HG02943 (cell line): ENCODE data around the gene MRTFB.
"Not testable (repeated sequence)": the region's sequence is repeated elsewhere in the genome, so short reads cannot be mapped to it uniquely, and the experiment has no call there.

Experiments used
- ATAC-seq: cut with Tn5 transposase; IDR thresholded peaks from one replicate; pipeline ENCODE4 v1.9.1; 2021; ENCODE audit warnings: mild to moderate bottlenecking, low read depth, moderate library complexity; ENCODE audit not compliant: unreplicated experiment

MRTFB gene

DNA sequence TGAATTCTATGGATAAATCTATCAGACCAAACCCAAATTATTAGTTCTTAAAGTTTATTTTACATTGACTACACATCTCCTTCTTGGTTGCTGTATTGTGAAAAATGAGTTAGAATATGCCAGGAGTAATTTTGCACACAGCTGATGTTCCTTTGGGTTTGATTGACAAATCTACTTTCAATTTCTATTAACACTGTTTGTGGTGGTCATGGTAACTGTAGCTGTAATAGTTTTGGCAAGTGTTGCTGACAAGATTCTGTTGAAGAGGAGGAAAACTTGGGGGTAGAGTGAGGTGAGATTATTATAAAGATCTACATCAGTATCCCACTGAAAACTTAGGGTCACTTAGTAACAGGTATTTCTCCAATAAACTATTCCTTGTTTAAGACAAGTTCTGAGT lies 30.3 kb downstream of the MRTFB start:
- ATAC-seq = no peak

DNA sequence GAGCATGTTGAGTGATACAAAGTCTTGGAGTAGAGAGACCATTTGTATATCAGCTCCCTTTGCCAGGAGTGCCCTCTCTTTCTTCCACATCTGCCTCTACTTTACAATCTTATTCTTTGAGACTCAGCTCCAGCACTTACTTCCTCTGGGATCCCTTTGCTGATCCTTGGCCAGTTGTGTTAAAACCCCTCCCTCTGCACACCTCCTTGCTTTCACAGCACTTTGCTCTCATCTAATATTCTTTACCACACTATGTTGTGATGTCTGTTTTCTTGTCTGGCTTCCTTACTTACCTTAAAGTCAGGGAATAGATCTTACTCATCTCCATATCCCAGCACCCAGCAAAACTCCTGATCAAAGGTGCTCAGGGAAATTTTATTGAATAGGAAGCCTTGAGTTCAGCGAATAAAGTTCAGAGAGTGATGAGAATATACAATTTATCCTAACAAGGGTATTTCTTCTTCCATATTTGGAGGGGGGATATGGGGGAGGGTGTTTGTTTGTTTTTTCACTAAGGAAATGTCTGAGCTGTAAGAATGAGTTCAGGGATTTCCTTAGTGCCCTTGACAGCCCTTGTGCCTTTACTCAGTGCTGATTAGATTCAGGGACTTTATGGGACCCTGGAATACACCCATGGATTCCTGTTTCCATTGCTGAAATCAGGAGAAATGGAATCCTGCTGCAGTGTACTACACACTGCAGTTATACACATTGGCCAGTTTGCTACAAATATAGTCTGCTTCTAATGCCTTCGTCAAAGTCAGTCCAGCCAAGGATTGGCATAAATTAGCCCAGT lies 32.0 kb downstream of the MRTFB start:
- ATAC-seq = no peak

DNA sequence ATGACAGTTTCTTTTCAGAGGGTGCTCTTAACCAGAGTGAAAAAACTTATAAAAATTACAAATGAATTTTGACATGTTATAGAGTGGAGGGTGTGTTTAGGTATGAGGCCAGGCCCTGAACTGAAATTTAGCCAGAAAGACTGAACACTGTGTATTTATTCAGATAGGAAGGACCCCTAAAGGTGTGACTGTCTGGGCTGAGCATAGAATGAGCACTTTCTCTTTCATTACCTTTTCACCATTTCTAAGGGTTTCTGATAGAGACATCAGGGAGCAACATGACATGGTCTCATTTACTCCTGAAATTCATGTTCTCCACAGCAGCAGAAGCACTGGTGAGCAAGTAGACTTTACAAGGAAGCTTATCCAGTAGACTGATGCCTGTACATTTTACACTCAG lies 32.9 kb downstream of the MRTFB start:
- no peak for ATAC-seq

DNA sequence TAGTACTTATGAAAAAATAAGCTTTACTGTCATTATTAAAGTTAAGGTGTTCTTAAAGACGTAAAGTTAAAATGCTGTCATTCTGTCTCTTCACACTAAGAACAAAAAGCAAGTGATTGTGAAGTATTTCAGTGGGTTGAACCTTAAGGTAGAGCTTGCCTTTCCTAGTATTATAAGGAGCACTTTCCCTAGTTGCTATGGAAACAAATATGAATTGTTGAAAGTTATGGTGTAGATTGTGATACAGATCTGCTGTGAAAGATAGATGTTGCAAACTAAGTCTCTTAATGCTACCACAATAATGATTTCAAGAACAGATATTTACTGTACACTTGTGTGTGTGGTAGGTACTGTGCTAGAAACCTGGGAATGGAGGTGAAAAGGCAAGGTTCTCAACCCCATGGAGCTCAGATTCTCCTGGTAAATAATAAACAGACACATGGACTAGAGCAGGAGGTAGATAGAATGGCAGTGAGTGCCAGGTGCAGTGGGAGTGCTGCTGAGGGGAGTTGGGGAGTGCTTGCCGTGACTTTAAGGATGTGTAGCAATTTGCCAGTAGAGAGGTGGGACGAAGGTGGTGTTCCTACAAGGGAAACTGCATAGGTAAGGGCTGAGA lies 34.7 kb downstream of the MRTFB start:
- no peak for ATAC-seq

DNA sequence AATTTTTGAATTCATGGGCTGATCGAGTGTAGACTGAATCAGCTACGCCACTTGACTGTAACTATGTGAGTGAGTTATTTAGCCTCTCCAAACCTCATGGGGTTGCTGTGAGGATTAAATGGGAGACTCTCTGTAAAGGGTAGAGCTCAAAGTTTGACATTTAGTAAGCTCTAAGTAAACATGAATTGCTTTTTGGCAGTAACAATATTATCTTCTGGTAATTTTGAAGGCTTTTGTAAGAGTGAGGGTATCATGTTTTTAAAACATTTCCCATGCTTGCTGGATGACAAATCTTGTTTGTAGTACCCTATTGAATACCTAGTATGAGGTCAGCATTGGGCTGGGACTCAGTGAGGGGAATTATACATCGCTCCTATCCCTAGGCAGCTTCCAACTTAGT lies 35.3 kb downstream of the MRTFB start:
- no peak for ATAC-seq

DNA sequence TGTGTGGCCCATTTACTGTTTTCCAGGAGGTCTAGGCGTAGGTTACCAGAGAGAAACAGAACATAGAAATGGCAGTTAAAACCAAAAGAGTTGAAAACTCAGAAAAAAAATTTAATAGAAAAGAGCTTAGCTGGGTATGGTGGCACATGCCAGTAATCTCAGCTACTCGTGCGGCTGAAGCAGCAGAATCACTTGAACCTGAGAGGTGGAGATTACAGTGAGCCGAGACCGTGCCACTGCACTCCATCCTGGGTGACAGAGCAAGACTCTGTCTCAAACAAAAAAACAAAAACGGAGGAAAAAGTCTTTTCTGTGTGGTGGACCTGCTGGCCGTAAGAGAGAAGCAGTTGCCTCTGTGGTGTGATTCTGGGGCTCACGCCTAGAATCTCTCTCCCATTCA lies 35.8 kb downstream of the MRTFB start:
- ATAC-seq = no peak

DNA sequence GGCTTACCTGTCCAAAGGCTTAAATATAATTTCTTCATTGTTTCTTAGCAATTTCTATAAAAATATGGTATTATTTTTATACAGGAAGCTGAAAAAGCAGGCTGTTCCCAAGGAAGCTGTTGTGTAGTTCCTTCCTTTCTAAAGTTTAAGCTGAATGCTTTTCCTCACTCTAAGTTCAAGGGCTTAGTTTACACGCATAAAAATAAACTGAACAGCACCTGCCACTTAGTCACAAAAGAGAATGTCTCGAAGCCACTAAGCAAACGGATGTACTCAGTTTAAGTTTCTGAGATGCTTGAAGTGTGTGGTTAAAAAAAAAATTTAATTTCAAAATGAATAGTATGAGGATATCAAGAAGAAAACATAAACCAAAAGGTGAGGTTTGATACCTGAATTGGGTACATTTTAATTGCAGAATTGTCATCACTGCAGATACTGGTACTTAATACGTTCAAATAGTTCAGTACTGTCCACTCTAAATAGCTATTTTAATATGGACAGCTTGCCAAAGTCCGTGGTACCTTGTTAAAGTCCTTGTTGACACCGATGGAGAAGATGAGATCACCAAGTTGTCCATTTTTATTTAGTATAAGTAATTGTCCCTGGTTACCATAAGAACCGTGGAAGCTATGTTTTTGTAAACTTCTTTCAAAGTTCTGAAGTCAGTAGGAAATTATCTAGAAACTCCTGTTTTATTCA lies 38.1 kb downstream of the MRTFB start:
- ATAC-seq = no peak

DNA sequence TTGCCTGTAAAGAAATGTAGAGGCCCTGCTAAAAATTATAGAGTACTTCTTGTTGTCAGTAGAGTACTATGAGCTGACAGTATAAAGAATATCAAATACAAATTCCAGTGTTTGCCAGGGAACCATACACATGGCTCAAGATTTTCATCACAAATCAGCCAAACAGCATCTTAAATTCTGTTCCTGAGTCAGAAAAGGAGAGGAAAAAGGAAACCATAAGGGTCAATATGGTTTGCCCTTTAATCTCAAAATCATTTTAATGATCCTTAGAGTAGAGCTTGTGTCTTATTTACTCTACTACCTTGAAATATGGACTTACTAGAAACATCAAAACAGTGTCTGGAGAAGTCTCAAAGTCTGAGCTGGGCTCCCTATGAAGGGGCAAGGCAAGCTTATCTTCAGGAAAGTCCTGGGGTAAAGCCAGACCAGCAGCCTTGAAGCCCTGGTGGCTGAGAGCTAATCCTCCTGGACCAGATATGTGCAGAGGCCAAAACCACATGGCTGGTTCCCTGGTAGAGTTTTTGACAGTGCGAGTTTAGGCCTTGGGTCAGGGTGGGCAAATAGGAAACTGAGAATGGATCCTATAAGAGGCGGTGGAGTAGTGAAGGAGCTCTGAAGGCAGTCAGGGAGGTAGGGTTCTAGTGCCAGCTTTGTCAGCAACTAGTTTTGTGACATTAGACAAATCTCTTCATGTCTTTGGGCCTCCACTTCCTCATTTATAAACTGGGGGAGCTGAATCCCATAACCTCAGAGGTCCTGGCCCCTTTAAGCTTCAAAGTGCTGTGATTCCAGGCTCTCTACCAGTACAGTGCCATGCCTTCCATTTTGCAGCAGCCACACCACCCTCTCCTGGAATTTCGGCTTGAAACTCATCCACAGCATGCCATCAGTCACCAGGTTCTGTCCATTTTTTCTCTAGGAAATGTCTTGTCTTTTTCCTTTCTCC lies 38.9 kb downstream of the MRTFB start:
- ATAC-seq = no peak

DNA sequence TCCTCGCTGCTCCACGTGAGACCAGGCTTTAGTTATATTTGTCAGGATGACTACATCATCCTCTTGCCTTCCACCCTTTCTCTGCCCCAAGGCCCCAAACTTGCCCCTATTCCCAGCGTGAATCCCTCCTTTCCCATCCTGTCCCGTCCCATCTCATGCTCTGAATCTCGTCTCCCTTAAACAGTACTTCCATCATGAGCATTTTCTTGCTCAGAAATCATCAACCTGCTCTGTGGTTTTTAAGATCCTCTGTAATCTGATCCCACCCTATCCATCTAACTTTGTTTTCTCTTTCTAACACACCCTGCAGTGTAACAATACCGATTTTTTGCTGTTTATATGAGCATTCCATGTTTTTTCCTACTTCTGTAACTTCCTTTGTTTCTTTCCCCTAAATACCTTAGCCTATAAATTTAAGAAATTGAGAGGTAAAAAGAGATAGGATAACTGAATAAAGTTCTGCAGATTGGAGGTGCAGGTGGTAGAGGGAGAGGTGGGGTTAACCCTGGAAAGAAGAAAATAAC lies 39.7 kb downstream of the MRTFB start:
- ATAC-seq = no peak

DNA sequence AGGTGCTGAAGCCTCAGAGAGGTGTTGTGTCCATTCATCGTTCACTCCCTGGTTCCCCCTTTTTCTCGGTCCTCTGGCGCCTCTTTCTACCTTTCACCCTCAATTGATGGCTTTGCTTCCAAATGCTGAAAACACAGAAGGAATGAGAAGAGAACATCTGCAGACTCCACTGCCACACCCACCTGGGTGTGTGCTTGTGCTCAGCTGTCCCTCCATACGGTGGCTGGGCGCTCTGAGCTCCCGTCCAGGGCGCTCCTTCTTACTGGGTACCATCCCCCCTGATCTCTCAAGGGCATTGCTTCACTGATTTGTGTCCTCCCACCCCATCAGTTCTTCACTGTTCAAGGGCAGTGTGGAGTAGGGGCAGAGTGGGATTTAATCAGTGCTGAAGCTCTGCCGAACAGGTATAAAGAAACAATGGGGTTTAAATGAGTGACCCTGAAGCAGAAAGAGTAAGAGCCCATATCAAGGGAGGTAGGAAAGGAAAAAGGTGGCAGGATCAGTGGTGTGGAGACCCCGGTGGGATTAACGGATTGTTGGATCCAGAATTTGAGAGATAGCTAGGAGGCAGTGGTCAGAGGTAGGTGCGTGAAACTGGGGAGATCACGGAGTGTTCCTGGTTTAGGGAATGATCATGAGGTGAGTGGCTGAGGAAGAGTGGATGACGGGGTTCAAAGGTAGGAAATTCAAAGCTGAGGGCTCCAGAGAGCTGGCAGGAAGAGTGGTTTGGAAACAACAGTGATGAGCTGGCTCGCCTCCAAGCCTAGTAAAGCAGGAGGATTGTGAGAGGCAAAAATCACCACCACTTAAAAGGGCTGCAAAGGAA lies 40.8 kb downstream of the MRTFB start:
- ATAC-seq = no peak

DNA sequence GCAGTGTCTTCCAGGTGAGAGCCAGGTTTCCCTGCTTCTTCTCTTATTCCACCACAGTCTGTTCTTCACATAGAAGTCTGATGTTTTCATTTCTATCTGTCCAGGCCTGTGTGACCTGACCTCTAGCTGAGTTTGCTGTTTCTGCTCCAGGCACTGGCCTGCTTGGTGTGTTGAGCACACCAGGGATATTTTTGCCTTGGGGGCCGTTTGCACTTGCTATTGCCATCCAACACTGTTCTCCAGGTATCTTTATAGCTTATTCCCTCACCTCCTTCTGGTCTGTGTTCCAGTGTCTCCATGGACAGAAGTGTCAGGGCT lies 41.4 kb downstream of the MRTFB start:
- no peak for ATAC-seq

DNA sequence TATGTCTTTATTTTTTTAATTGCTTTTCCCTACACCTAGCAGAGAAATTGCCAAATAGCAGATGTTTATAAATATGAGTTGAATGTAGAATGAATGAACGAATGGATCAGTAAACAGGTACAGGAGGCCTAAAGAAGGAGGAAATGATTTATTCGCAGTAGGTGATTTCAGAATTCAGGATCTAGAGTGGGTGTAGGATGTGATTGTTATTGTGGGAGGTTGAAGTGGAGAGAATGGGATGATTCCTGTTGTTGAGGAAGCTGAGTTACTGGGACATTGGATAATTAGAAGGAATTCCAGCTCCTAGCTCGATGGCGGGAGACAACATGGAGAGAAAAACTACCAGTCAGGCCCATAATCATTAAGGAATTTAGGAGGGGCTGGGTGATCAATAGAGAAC lies 42.2 kb downstream of the MRTFB start:
- ATAC-seq = no peak

DNA sequence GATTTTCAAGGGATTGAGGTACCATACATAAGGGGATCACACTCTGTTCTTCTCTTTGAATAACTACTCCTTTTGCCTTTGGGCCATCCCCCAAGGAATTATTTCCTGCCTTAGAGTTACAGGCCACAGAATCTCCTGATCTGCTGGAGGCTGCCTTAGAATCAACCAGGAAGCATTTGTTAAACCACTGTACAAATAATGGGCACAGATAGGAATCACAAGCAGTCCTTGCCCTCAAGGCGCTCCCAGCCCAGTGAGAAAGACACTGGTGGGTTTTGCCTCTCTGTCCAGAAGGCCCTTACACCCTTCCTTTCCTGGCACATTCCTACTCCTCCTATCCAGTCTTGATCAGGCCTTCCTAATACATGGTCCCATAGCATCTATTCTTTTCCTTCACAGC lies 45.9 kb downstream of the MRTFB start:
- ATAC-seq = no peak

DNA sequence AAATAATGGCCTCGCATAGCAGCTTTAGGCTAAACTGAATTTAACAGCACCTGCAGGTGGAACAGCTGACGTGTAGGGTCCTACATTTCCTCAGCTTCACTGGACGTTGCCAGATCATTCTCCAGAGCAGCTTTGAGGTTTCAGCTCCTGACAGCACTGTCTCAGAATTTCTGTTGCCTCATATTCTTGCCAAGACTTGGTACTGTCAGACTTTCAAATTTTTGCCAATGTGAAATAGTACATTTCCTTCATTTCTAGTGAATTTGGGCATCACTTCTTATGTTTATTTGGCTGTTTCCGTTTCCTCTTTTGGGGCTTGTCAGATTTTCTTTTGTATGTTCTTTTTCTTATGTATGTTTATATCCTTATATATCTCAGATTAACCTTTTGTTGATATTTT lies 48.7 kb downstream of the MRTFB start:
- no peak for ATAC-seq

DNA sequence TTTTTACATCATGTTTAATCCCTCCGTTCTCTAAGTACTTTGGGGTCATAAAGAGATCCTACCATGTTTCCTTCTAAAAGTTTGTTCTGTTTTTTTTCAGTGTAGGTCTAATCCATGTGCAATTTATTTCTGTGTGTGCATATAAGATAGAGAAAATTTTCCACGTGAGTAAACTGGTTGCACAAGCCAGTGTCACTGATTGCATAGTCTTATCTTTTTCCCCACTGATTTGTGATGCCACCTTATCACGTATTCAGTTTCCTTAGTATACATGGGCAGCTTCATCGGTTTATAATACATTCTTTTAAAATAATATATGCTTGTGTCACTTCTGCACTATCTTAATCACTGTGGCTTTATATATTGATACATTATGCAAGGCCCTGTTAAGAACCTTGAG lies 49.2 kb downstream of the MRTFB start:
- no peak for ATAC-seq

DNA sequence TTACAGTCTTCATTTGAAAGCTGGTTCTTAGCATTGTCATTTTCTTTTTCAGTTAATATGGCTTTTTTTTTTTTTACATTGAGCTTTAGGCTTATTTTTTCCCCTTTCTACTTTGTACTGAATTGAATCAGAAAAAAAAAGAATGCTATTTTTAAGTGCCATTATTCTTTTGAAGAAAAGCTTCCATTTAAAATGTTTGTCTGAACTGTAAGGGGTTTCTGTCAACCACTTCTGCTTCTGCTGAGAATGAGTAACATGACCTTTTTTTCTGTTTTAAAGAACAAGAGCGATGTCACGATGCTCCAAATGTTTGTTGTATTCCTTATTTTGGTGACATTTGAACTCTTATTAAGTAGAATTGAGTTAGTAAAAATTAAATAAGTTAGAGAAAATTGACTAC lies 50.0 kb downstream of the MRTFB start:
- ATAC-seq = no peak

DNA sequence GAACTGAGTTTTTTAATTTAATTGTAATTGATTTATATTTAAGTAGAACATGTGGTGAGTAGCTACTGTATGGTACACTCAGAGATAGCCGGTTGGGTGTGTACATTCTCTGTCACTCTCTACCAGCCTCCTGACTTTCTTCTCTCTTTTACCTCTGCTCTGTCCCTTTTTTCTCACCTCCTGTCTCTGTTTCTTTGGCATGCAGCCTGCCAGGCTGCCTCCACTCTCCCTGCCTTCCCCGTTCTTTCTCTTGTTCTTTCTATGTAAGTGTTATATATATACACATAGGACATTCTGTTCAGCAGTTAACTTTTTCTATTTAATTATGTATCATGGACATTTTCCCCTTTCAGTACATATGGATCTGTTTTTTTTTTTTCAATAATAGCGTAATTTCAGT lies 50.8 kb downstream of the MRTFB start:
- ATAC-seq = no peak

DNA sequence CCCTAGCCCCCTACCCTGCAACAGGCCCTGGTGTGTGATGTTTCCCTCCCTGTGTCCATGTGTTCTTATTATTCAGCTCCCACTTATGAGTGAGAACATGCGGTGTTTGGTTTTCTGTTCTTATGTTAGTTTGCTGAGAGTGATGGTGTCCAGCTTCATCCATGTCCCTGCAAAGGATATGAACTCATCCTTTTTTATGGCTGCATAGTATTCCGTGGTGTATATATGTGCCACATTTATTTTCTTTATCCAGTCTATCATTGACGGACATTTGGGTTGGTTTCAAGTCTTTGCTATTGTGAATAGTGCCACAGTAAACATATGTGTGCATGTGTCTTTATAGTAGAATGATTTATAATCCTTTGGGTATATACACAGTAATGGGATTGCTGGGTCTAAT lies 51.3 kb downstream of the MRTFB start:
- not testable (repeated sequence) for ATAC-seq

DNA sequence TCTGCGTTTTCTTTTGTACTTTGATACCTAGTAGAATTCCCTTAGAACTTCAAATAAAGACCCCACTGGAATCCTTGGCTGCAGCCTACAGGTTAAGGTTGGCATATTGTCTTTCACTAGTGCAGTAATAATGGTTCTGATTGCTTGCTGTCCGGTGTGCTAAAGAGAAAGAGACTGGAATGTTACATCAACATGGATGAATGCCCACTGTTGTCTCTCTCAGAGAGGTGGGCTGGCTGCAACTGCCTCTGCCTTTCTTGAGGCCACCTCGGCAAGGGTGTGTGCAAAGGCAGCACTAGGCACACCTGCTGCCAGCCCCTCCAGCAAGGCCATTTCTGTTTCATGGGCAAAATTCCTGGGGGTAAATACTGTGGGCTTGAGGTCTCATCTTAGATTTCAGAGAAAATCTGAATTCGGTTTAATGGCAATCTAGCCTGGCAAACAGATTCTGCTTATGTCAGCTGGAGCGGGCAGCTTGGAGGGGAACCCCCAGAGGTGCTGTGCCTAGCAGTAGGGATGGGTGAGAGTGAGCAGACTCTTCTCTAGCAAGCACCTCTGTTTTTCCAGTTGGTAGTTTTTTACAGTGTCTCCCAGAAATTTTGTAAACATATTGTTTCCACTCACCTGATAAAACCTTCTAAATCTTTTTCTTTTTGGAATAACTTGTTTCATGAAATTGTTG lies 54.0 kb downstream of the MRTFB start:
- ATAC-seq = no peak
